Glutamatergic neuron (in vitro differentiated cells): ENCODE results near the gene BSPRY. TPM values are rescaled to one million over a fixed set of nuclear protein-coding genes. Genes with fewer than 3 reads are reported as not detected.
A peak's percentile ranks its signal among the peaks of the same experiment; 100 is the strongest.

Experiments used
- DNase-seq: peaks from one replicate; pipeline ENCODE4 v3.0.0; 2022
- H3K27ac Mint-ChIP-seq: one replicate; pipeline ENCODE4 v1.8.0; 2020; ENCODE audit warnings: mild to moderate bottlenecking, mixed read lengths, inconsistent platforms; ENCODE audit not compliant: unreplicated experiment
- H3K27me3 Mint-ChIP-seq: one replicate; pipeline ENCODE4 v1.8.0; 2020; ENCODE audit warnings: mild to moderate bottlenecking, moderate library complexity, mixed read lengths, inconsistent platforms; ENCODE audit not compliant: unreplicated experiment
- H3K36me3 Mint-ChIP-seq: one replicate; pipeline ENCODE4 v1.8.0; 2020; ENCODE audit warnings: mild to moderate bottlenecking, mixed read lengths, inconsistent platforms; ENCODE audit not compliant: unreplicated experiment
- H3K4me1 Mint-ChIP-seq: one replicate; pipeline ENCODE4 v1.8.0; 2020; ENCODE audit warnings: mild to moderate bottlenecking, low read depth, mixed read lengths, inconsistent platforms; ENCODE audit not compliant: unreplicated experiment
- H3K4me3 Mint-ChIP-seq: one replicate; pipeline ENCODE4 v1.8.0; 2020; ENCODE audit warnings: mild to moderate bottlenecking, mixed read lengths, inconsistent platforms; ENCODE audit not compliant: unreplicated experiment
- H3K9me3 Mint-ChIP-seq: one replicate; pipeline ENCODE4 v1.8.0; 2020; ENCODE audit warnings: mild to moderate bottlenecking, moderate library complexity, mixed read lengths, inconsistent platforms; ENCODE audit not compliant: unreplicated experiment
- CTCF ChIP-seq: fragments of 200-600 bp; sonication (generic); IDR thresholded peaks from one replicate; pipeline ENCODE4 v1.5.0; 2021; ENCODE audit not compliant: partially characterized antibody, unreplicated experiment
- long read RNA-seq: library from polyadenylated mRNA; unstranded; transcript quantifications from one replicate; pipeline ENCODE4 v2.0.0, GENCODE V29; 2020; ENCODE audit not compliant: unreplicated experiment
- total RNA-seq: library from RNA; stranded (reverse); fragmentation: NEBNext Ultra II Directional; extraction: Animal tissue kit (Norgen Biotek cat#: 25700); gene quantifications from one replicate; pipeline ENCODE4 v1.2.1, GENCODE V29; 2021; ENCODE audit not compliant: unreplicated experiment

Gene BSPRY
- total RNA-seq = not detected
- long read RNA-seq = 0 reads

- no peaks in the 10 kb centered on the region for H3K36me3 Mint-ChIP-seq
- DNase-seq = peak; percentile 31
- peak within 1 kb of the TSS; percentile 84 for H3K4me3 Mint-ChIP-seq
- peaks cover 18% of the 10 kb centered on the region for H3K27me3 Mint-ChIP-seq
- H3K9me3 Mint-ChIP-seq = peaks cover 4% of the 10 kb centered on the region
- TF ChIP-seq CTCF = no peak
- peaks cover 2% of the 10 kb centered on the region for H3K4me1 Mint-ChIP-seq
- H3K27ac Mint-ChIP-seq = no peak within 1 kb of the TSS
Measured at GRCh38 chr9:113349445-113350094, at the start of gene BSPRY. Gene BSPRY, plus strand, starts transcription at chr9:113349541. Its CDS starts 39 bp downstream, at chr9:113349580.

- peaks cover 7% of the 10 kb centered on the region for H3K4me1 Mint-ChIP-seq
- H3K9me3 Mint-ChIP-seq = no peaks in the 10 kb centered on the region
Measured at GRCh38 chr9:113299800-113300292, 49.5 kb upstream of the BSPRY start.

GRCh38 chr9:113301548-113301947 lies 47.8 kb upstream of the BSPRY start:
- no peak for TF ChIP-seq CTCF
- Mint-ChIP-seq H3K4me3 (no peak overlapping the region), H3K4me1 (peaks cover 6% of the 10 kb centered on the region)

More at GRCh38 chr9:113299800-113300292, 49.5 kb upstream of the BSPRY start:
- no peak for DNase-seq
- Mint-ChIP-seq H3K36me3 (no peaks in the 10 kb centered on the region), H3K27me3 (peaks cover 3% of the 10 kb centered on the region), H3K4me3 (no peak overlapping the region), H3K27ac (no peak overlapping the region)
- TF ChIP-seq CTCF = no peak

GRCh38 chr9:113302792-113303418 lies 46.4 kb upstream of the BSPRY start, which contains the start of gene RNF183:
Gene RNF183, minus strand, starts transcription at chr9:113303376. Its CDS starts 5,192 bp downstream, at chr9:113298184.
- no peak within 1 kb of the TSS for H3K4me3 Mint-ChIP-seq
- no peak for DNase-seq
- peaks cover 3% of the 10 kb centered on the region for H3K27me3 Mint-ChIP-seq
- H3K4me1 Mint-ChIP-seq = peaks cover 1% of the 10 kb centered on the region
- H3K36me3 Mint-ChIP-seq = no peaks in the 10 kb centered on the region
- H3K9me3 Mint-ChIP-seq = no peaks in the 10 kb centered on the region
- TF ChIP-seq CTCF = no peak
- H3K27ac Mint-ChIP-seq = no peak within 1 kb of the TSS

More at GRCh38 chr9:113301548-113301947, 47.8 kb upstream of the BSPRY start:
- Mint-ChIP-seq H3K27me3 (peaks cover 3% of the 10 kb centered on the region), H3K36me3 (no peaks in the 10 kb centered on the region), H3K9me3 (no peaks in the 10 kb centered on the region), H3K27ac (no peak overlapping the region)
- DNase-seq = no peak

- Mint-ChIP-seq H3K9me3 (no peaks in the 10 kb centered on the region), H3K27ac (no peak overlapping the region), H3K4me1 (no peaks in the 10 kb centered on the region), H3K36me3 (no peaks in the 10 kb centered on the region), H3K27me3 (no peaks in the 10 kb centered on the region), H3K4me3 (no peak overlapping the region)
- TF ChIP-seq CTCF = no peak
- DNase-seq = no peak
Measured at GRCh38 chr9:113306566-113306965, 42.8 kb upstream of the BSPRY start.
